GM12878 (cell line): ENCODE data around the gene CTAGE6.
"Not testable (repeated sequence)": the region's sequence is repeated elsewhere in the genome, so short reads cannot be mapped to it uniquely, and the experiment has no call there.

ENCODE experiments used
- CHD2 ChIP-seq: IDR thresholded peaks from 2 replicates; pipeline ENCODE4 v1.6.1; 2011; ENCODE audit warnings: low read depth, low read length, improper control_type of control experiment, borderline replicate concordance
- DPF2 ChIP-seq: fragments of 450-650 bp; IDR thresholded peaks from 2 replicates; pipeline ENCODE4 v1.6.1; 2017; ENCODE audit warnings: mild to moderate bottlenecking
- RUNX3 ChIP-seq: IDR thresholded peaks from 2 replicates; pipeline ENCODE4 v1.6.1; 2012; ENCODE audit warnings: low read length, inconsistent platforms
- SIN3A ChIP-seq: IDR thresholded peaks from 2 replicates; pipeline ENCODE4 v1.6.1; 2012; ENCODE audit warnings: low read depth, low read length, improper control_type of control experiment
- SP1 ChIP-seq: IDR thresholded peaks from one replicate; pipeline ENCODE4 v1.6.1; 2011; ENCODE audit warnings: low read depth, low read length
- ZNF274 ChIP-seq: IDR thresholded peaks from one replicate; pipeline ENCODE4 v1.8.0; 2011; ENCODE audit not compliant: insufficient read length, insufficient read depth
- TF ChIP-seq, protein P1 (sequence below): IDR thresholded peaks from 2 replicates; pipeline ENCODE4 v1.6.1; 2012; ENCODE audit warnings: improper control_type of control experiment, low read depth, low read length; ENCODE audit not compliant: insufficient replicate concordance
- TF ChIP-seq, protein P2 (sequence below): IDR thresholded peaks from 2 replicates; pipeline ENCODE4 v1.6.1; 2011; ENCODE audit warnings: low read depth, low read length, improper control_type of control experiment, borderline replicate concordance
- TF ChIP-seq, protein P3 (sequence below), 3 experiments: IDR thresholded peaks in 2 of 3; conservative IDR thresholded peaks in 1 of 3; 2 replicates each; pipeline ENCODE4 v1.5.1; 2011; ENCODE audit warnings: low read depth in 3 of 3, low read length in 3 of 3, mild to moderate bottlenecking in 3 of 3, control low read depth in 2 of 3, moderate library complexity in 2 of 3, inconsistent platforms in 1 of 3, mixed read lengths in 1 of 3; ENCODE audit not compliant: control insufficient read depth in 2 of 3, insufficient read depth in 1 of 3; ENCODE audit errors: extremely low read depth in 1 of 3
- TF ChIP-seq, protein P4 (sequence below): IDR thresholded peaks from 2 replicates; pipeline ENCODE4 v1.6.1; 2011; ENCODE audit warnings: low read depth, mild to moderate bottlenecking, low read length, moderate library complexity, borderline replicate concordance; ENCODE audit errors: extremely low read depth

DNA sequence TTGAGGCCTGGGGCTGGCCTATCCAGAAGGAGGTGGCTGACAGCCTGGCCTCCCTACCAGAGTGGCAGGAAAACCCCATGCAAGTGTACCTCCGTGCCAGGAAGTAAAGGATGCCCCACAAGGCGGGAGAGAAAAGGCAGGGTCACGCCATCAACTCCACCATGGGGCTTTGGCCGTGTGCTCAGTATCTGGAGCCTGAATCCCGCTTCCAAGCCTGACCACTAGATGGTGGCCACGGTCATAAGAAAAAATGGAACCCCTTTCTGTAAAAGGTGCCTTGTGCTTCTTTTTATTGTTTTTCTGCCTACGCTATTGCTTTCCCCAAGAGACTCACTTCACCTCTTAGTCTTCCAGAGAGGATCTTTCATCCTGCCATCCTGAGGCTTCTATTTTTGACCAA lies 29.9 kb downstream of the CTAGE6 start:
- TF ChIP-seq, protein P1, sequence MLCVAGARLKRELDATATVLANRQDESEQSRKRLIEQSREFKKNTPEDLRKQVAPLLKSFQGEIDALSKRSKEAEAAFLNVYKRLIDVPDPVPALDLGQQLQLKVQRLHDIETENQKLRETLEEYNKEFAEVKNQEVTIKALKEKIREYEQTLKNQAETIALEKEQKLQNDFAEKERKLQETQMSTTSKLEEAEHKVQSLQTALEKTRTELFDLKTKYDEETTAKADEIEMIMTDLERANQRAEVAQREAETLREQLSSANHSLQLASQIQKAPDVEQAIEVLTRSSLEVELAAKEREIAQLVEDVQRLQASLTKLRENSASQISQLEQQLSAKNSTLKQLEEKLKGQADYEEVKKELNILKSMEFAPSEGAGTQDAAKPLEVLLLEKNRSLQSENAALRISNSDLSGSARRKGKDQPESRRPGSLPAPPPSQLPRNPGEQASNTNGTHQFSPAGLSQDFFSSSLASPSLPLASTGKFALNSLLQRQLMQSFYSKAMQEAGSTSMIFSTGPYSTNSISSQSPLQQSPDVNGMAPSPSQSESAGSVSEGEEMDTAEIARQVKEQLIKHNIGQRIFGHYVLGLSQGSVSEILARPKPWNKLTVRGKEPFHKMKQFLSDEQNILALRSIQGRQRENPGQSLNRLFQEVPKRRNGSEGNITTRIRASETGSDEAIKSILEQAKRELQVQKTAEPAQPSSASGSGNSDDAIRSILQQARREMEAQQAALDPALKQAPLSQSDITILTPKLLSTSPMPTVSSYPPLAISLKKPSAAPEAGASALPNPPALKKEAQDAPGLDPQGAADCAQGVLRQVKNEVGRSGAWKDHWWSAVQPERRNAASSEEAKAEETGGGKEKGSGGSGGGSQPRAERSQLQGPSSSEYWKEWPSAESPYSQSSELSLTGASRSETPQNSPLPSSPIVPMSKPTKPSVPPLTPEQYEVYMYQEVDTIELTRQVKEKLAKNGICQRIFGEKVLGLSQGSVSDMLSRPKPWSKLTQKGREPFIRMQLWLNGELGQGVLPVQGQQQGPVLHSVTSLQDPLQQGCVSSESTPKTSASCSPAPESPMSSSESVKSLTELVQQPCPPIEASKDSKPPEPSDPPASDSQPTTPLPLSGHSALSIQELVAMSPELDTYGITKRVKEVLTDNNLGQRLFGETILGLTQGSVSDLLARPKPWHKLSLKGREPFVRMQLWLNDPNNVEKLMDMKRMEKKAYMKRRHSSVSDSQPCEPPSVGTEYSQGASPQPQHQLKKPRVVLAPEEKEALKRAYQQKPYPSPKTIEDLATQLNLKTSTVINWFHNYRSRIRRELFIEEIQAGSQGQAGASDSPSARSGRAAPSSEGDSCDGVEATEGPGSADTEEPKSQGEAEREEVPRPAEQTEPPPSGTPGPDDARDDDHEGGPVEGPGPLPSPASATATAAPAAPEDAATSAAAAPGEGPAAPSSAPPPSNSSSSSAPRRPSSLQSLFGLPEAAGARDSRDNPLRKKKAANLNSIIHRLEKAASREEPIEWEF = not testable (repeated sequence)
- not testable (repeated sequence) for TF ChIP-seq DPF2, SP1, CHD2, SIN3A, RUNX3, ZNF274
- TF ChIP-seq, protein P2, sequence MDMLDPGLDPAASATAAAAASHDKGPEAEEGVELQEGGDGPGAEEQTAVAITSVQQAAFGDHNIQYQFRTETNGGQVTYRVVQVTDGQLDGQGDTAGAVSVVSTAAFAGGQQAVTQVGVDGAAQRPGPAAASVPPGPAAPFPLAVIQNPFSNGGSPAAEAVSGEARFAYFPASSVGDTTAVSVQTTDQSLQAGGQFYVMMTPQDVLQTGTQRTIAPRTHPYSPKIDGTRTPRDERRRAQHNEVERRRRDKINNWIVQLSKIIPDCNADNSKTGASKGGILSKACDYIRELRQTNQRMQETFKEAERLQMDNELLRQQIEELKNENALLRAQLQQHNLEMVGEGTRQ = not testable (repeated sequence)
- TF ChIP-seq, protein P3, sequence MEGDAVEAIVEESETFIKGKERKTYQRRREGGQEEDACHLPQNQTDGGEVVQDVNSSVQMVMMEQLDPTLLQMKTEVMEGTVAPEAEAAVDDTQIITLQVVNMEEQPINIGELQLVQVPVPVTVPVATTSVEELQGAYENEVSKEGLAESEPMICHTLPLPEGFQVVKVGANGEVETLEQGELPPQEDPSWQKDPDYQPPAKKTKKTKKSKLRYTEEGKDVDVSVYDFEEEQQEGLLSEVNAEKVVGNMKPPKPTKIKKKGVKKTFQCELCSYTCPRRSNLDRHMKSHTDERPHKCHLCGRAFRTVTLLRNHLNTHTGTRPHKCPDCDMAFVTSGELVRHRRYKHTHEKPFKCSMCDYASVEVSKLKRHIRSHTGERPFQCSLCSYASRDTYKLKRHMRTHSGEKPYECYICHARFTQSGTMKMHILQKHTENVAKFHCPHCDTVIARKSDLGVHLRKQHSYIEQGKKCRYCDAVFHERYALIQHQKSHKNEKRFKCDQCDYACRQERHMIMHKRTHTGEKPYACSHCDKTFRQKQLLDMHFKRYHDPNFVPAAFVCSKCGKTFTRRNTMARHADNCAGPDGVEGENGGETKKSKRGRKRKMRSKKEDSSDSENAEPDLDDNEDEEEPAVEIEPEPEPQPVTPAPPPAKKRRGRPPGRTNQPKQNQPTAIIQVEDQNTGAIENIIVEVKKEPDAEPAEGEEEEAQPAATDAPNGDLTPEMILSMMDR (IDR thresholded peaks at IDR 0.05 in 2 of 3, conservative IDR thresholded peaks at IDR 0.05 in 1 of 3; ENCODE audit: control insufficient read depth in 2 of 3, extremely low read depth in 1 of 3, insufficient read depth in 1 of 3, low read depth in 3 of 3, low read length in 3 of 3) = not testable (repeated sequence)
- TF ChIP-seq, protein P4, sequence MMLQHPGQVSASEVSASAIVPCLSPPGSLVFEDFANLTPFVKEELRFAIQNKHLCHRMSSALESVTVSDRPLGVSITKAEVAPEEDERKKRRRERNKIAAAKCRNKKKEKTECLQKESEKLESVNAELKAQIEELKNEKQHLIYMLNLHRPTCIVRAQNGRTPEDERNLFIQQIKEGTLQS = not testable (repeated sequence)
